IMR-90 (cell line): Measurements from ENCODE around the gene EXOC4. TPM values are rescaled to one million over a fixed set of nuclear protein-coding genes. Genes with fewer than 3 reads are reported as not detected.

Source experiments
- ATAC-seq: fragments of 200-7000 bp; cut with Tn5 transposase; 2 replicates; pipeline ENCODE4 v1.9.1; 2020; ENCODE audit warnings: low read depth, mild to moderate bottlenecking, moderate library complexity
- BruUV-seq: library from RNA; stranded (reverse); fragments of 400-500 nt; replicated peaks from 2 replicates; lab custom pipeline; 2021; lab: Mats Ljungman, UMichigan
- CTCF ChIA-PET: fragments of 300-600 bp; formaldehyde crosslinking; extraction: SDS; loops from one replicate; lab custom pipeline; 2021; ENCODE audit warnings: antibody characterized with exemption; lab: Yijun Ruan, JAX
- POLR2A ChIA-PET: fragments of 300-600 bp; sonication (Branson Sonifier 250); formaldehyde crosslinking; loops from one replicate; lab custom pipeline; 2022; ENCODE audit warnings: antibody characterized with exemption; ENCODE audit not compliant: unreplicated experiment; lab: Charles Lee
- DNase-seq: peaks from one replicate; pipeline ENCODE4 v3.0.0; 2013
- H2AFZ ChIP-seq: replicated peaks from 2 replicates; pipeline ENCODE3; 2013; ENCODE audit warnings: low read length, mild to moderate bottlenecking; ENCODE audit not compliant: poor library complexity
- H2AK5ac ChIP-seq: 2 replicates; pipeline ENCODE4 v1.6.1; 2013; ENCODE audit warnings: low read depth, low read length, inconsistent platforms
- H2AK9ac ChIP-seq: replicated peaks from 2 replicates; pipeline ENCODE3; 2013; ENCODE audit warnings: mild to moderate bottlenecking, low read depth, low read length, moderate library complexity; ENCODE audit not compliant: poor library complexity
- H2BK120ac ChIP-seq: 2 replicates; pipeline ENCODE4 v1.6.1; 2013; ENCODE audit warnings: low read depth, low read length, inconsistent platforms
- H2BK15ac ChIP-seq: 3 replicates; pipeline ENCODE4 v1.6.1; 2013; ENCODE audit warnings: low read depth, low read length, inconsistent platforms
- H2BK20ac ChIP-seq: 2 replicates; pipeline ENCODE4 v1.6.1; 2013; ENCODE audit warnings: low read depth, mild to moderate bottlenecking, inconsistent platforms, low read length, moderate library complexity
- H2BK5ac ChIP-seq: 2 replicates; pipeline ENCODE4 v1.6.1; 2013; ENCODE audit warnings: mild to moderate bottlenecking, low read depth, low read length, inconsistent platforms; ENCODE audit not compliant: poor library complexity, severe bottlenecking
- H3K14ac ChIP-seq: replicated peaks from 2 replicates; pipeline ENCODE4 v1.6.1; 2013; ENCODE audit warnings: low read depth, low read length, inconsistent platforms
- H3K18ac ChIP-seq: 2 replicates; pipeline ENCODE4 v1.6.1; 2013; ENCODE audit warnings: low read depth, low read length, control low read depth
- H3K23ac ChIP-seq: 2 replicates; pipeline ENCODE4 v1.6.1; 2013; ENCODE audit warnings: low read depth, low read length, inconsistent platforms
- H3K27ac ChIP-seq: 2 replicates; pipeline ENCODE4 v1.5.1; 2013; ENCODE audit warnings: mild to moderate bottlenecking, control low read depth, low read length; ENCODE audit not compliant: insufficient read depth
- H3K27me3 ChIP-seq: 2 replicates; pipeline ENCODE4 v1.6.1; 2013; ENCODE audit warnings: low read length; ENCODE audit not compliant: control insufficient read depth, insufficient read depth
- H3K36me3 ChIP-seq: 2 replicates; pipeline ENCODE4 v1.6.1; 2013; ENCODE audit warnings: low read length, mixed read lengths; ENCODE audit not compliant: control insufficient read depth, insufficient read depth
- H3K4ac ChIP-seq: 2 replicates; pipeline ENCODE4 v1.6.1; 2013; ENCODE audit warnings: low read depth, low read length, inconsistent platforms
- H3K4me1 ChIP-seq: 2 replicates; pipeline ENCODE4 v1.6.1; 2013; ENCODE audit warnings: low read length, mixed read lengths; ENCODE audit not compliant: control insufficient read depth, insufficient read depth
- H3K4me2 ChIP-seq: 2 replicates; pipeline ENCODE4 v1.6.1; 2013; ENCODE audit warnings: low read depth, mild to moderate bottlenecking, control low read depth, low read length, moderate library complexity
- H3K4me3 ChIP-seq: 2 replicates; pipeline ENCODE4 v1.5.1; 2013; ENCODE audit warnings: low read depth, mild to moderate bottlenecking, control low read depth, low read length, moderate library complexity; ENCODE audit not compliant: insufficient read depth
- H3K56ac ChIP-seq: 2 replicates; pipeline ENCODE4 v1.6.1; 2013; ENCODE audit warnings: low read length, inconsistent platforms; ENCODE audit not compliant: insufficient read depth; ENCODE audit errors: extremely low read depth
- H3K79me1 ChIP-seq, 2 experiments: 2 replicates each; pipeline ENCODE4 v1.6.1; 2013; ENCODE audit warnings: low read length in 2 of 2, inconsistent platforms in 1 of 2, low read depth in 1 of 2
- H3K9ac ChIP-seq: 2 replicates; pipeline ENCODE4 v1.6.1; 2013; ENCODE audit warnings: low read depth, low read length, control low read depth
- H3K9me1 ChIP-seq: 2 replicates; pipeline ENCODE4 v1.6.1; 2013; ENCODE audit warnings: low read length, inconsistent platforms; ENCODE audit not compliant: insufficient read depth
- H3K9me3 ChIP-seq: 2 replicates; pipeline ENCODE4 v1.6.1; 2013; ENCODE audit warnings: low read length; ENCODE audit not compliant: control insufficient read depth, insufficient read depth
- H4K20me1 ChIP-seq: 2 replicates; pipeline ENCODE4 v1.6.1; 2013; ENCODE audit warnings: low read length, inconsistent platforms; ENCODE audit not compliant: insufficient read depth
- H4K5ac ChIP-seq: 2 replicates; pipeline ENCODE4 v1.6.1; 2013; ENCODE audit warnings: mild to moderate bottlenecking, low read depth, low read length, control low read depth
- H4K8ac ChIP-seq, 2 experiments: 2 replicates each; pipeline ENCODE4 v1.6.1; 2013; ENCODE audit warnings: low read depth in 2 of 2, low read length in 2 of 2, control low read depth in 1 of 2, inconsistent platforms in 1 of 2
- H4K91ac ChIP-seq: 2 replicates; pipeline ENCODE4 v1.6.1; 2013; ENCODE audit warnings: low read depth, low read length, inconsistent platforms; ENCODE audit not compliant: insufficient read depth
- CHD1 ChIP-seq: IDR thresholded peaks from 2 replicates; pipeline ENCODE4 v1.6.1; 2012; ENCODE audit warnings: low read depth, low read length, improper control_type of control experiment
- FOS ChIP-seq: fragments of 150-350 bp; IDR thresholded peaks from 2 replicates; pipeline ENCODE4 v1.6.1; 2016; ENCODE audit warnings: low read depth, low read length
- MAZ ChIP-seq: IDR thresholded peaks from 2 replicates; pipeline ENCODE4 v1.6.1; 2012; ENCODE audit warnings: low read depth, mild to moderate bottlenecking, low read length, improper control_type of control experiment, moderate library complexity, borderline replicate concordance
- NFE2L2 ChIP-seq: fragments of 150-350 bp; IDR thresholded peaks from 2 replicates; pipeline ENCODE4 v1.6.1; 2016; ENCODE audit warnings: low read depth, mild to moderate bottlenecking, low read length
- RAD21 ChIP-seq: IDR thresholded peaks from 2 replicates; pipeline ENCODE4 v1.6.1; 2012; ENCODE audit warnings: low read length, improper control_type of control experiment
- RCOR1 ChIP-seq: IDR thresholded peaks from 2 replicates; pipeline ENCODE4 v1.6.1; 2012; ENCODE audit warnings: mild to moderate bottlenecking, low read length, improper control_type of control experiment; ENCODE audit not compliant: insufficient replicate concordance
- RFX5 ChIP-seq: IDR thresholded peaks from 2 replicates; pipeline ENCODE4 v1.8.0; 2012; ENCODE audit warnings: low read depth, mild to moderate bottlenecking, low read length, moderate library complexity
- SMC3 ChIP-seq: fragments of 150-350 bp; IDR thresholded peaks from 2 replicates; pipeline ENCODE4 v1.6.1; 2016; ENCODE audit warnings: low read depth, mild to moderate bottlenecking, antibody characterized with exemption, low read length, moderate library complexity
- WGBS, 2 experiments: methylation state at CpG; one replicate each; pipeline versions ENCODE4 v1.1.5 to v1.1.7; 2013; ENCODE audit warnings: missing lambda C conversion rate in 2 of 2; ENCODE audit not compliant: insufficient read length in 1 of 2; ENCODE audit errors: extremely low coverage in 2 of 2; 5-methylcytosine and 5-hydroxymethylcytosine counted together
- dilution Hi-C: fragments of 300-500 bp; cut with HindIII; formaldehyde crosslinking; loops from one replicate; pipeline ENCODE4 v1.14.3; 2018; ENCODE audit warnings: low sequenced_read_pairs; ENCODE audit not compliant: unreplicated experiment
- in situ Hi-C: fragments of 300-500 bp; cut with MboI; formaldehyde crosslinking; loops from 3 replicates; pipeline ENCODE4 v1.14.3; 2019; ENCODE audit warnings: low sequenced_read_pairs, inconsistent platforms, mixed read lengths
- intact Hi-C: fragments of 100-400 bp; cut with micrococcal nuclease; formaldehyde crosslinking; loops from 2 replicates; pipeline ENCODE4 v1.10.0; 2022
- polyA plus RNA-seq, 3 experiments: library from polyadenylated mRNA; depleted of rRNA; stranded (reverse); fragments of >200 nt; gene quantifications; 2 replicates each; pipeline ENCODE4 v1.2.3, GENCODE V29; 2012; ENCODE audit warnings: low replicate concordance in 1 of 3
- total RNA-seq: library from RNA; depleted of rRNA; stranded (reverse); fragments of >200 nt; gene quantifications from 2 replicates; pipeline ENCODE4 v1.2.3, GENCODE V29; 2012
- TF ChIP-seq, protein P1 (sequence below): fragments of 150-350 bp; IDR thresholded peaks from 2 replicates; pipeline ENCODE4 v1.6.1; 2016; ENCODE audit warnings: low read depth, mild to moderate bottlenecking, low read length, moderate library complexity, borderline replicate concordance

The EXOC4 gene
- total and polyA plus RNA-seq, 2 of the 4 experiments (the other 2 are of a cell fraction) = 25.4 to 94.6 TPM

DNA sequence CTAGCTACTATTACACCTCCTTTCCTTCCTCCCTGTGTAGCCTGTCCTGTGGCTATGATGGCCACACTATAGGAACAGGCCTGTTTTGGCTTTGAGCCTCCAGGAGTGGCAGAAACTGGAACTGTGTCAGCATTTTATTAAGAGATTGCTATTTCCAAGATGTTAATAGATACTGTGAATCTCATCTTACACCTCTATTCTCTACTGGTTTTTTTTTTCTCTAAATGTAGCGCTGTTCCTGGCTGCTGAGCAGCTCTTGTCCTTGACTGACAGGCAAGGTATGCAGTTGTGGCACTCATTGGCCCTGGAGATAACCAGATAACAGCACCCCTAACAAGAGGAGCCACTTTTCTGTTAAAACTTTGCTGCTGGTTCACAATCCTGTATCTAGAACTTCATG lies 119.5 kb downstream of the EXOC4 start:
- Histone ChIP-seq H3K4ac (no peak overlapping the region), H2AFZ (no peak overlapping the region), H3K79me1 (peaks cover 11 to 15% of the 10 kb centered on the region in 2 experiments), H2BK5ac (no peak overlapping the region), H3K27ac (no peak overlapping the region), H4K20me1 (no peaks in the 10 kb centered on the region), H3K9ac (no peak overlapping the region), H2AK5ac (no peak overlapping the region), H2BK20ac (no peak overlapping the region), H2AK9ac (no peak overlapping the region), H4K8ac (no peak overlapping the region), H3K4me3 (no peak overlapping the region), H3K36me3 (0 out of 2 replicates have a peak, but pooled peaks cover 1% of the 10 kb centered on the region), H4K91ac (no peak overlapping the region), H3K23ac (no peak overlapping the region), H2BK15ac (no peak overlapping the region), H2BK120ac (no peak overlapping the region), H3K9me3 (no peaks in the 10 kb centered on the region), H3K18ac (no peak overlapping the region), H3K4me2 (no peak overlapping the region), H3K56ac (no peak overlapping the region), H3K9me1 (peaks cover 7% of the 10 kb centered on the region), H3K4me1 (peaks cover 2% of the 10 kb centered on the region; the same call in 1 of the 2 replicates), H3K14ac (no peak overlapping the region), H4K5ac (no peak overlapping the region), H3K27me3 (no peaks in the 10 kb centered on the region)
- POLR2A ChIA-PET = no interaction called here
- intact Hi-C loops = no loop called here
- no CpG with 5 or more reads among the region's 1 CpG for WGBS, 2 experiments
- in situ Hi-C loops = no loop called here
- ATAC-seq = no peak
- DNase-seq = no peak
- no TSS peak for BruUV-seq
- dilution Hi-C loops = no loop called here
- CTCF ChIA-PET = no interaction called here
- TF ChIP-seq, protein P1, sequence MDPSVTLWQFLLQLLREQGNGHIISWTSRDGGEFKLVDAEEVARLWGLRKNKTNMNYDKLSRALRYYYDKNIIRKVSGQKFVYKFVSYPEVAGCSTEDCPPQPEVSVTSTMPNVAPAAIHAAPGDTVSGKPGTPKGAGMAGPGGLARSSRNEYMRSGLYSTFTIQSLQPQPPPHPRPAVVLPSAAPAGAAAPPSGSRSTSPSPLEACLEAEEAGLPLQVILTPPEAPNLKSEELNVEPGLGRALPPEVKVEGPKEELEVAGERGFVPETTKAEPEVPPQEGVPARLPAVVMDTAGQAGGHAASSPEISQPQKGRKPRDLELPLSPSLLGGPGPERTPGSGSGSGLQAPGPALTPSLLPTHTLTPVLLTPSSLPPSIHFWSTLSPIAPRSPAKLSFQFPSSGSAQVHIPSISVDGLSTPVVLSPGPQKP = no peak
- no peak for TF ChIP-seq NFE2L2
- no peak for TF ChIP-seq FOS
- no peak for TF ChIP-seq RFX5
- TF ChIP-seq RCOR1 = no peak
- no peak for TF ChIP-seq RAD21
- no peak for TF ChIP-seq CHD1
- TF ChIP-seq SMC3 = no peak
- TF ChIP-seq MAZ = no peak
